Gastroesophageal sphincter (tissue), 4 donors: ENCODE measurements around the gene CFHR5. TPM values are rescaled to one million over a fixed set of nuclear protein-coding genes. Genes with fewer than 3 reads are reported as not detected.
"Not testable (repeated sequence)": the region's sequence is repeated elsewhere in the genome, so short reads cannot be mapped to it uniquely, and the experiment has no call there.

Source experiments
- ATAC-seq: fragments of 150-250 bp; one replicate; pipeline ENCODE4 v1.9.1; 2016; ENCODE audit warnings: mild to moderate bottlenecking, moderate library complexity
- H3K27ac ChIP-seq, 4 donors: fragments of 200-600 bp; sonication (generic) in 3 of 4; 1 replicate in 3 of 4; 2 replicates in 1 of 4; pipeline ENCODE4 v1.5.1; 2016 to 2019
- H3K27me3 ChIP-seq: fragments of 200-600 bp; sonication (generic); one replicate; pipeline ENCODE4 v1.5.1; 2019
- H3K36me3 ChIP-seq, 2 donors: fragments of 200-600 bp; sonication (generic); one replicate each; pipeline ENCODE4 v1.5.1; 2019; ENCODE audit warnings: control low read depth in 1 of 2
- H3K4me1 ChIP-seq, 3 donors: fragments of 200-600 bp; sonication (generic); 1 replicate in 2 of 3; 2 replicates in 1 of 3; pipeline ENCODE4 v1.5.1; 2016 to 2019; ENCODE audit warnings: control low read depth in 2 of 3
- H3K4me3 ChIP-seq, 2 donors: fragments of 200-600 bp; sonication (generic); one replicate each; pipeline ENCODE4 v1.5.1; 2019; ENCODE audit warnings: mild to moderate bottlenecking in 1 of 2, moderate library complexity in 1 of 2
- H3K9me3 ChIP-seq, 3 donors: fragments of 200-600 bp; sonication (generic); one replicate each; pipeline ENCODE4 v1.5.1; 2017 to 2019; ENCODE audit warnings: control low read depth in 2 of 3
- EP300 ChIP-seq: sonication (generic); formaldehyde crosslinking; IDR thresholded peaks from one replicate; pipeline ENCODE4 v1.6.1; 2017; ENCODE audit warnings: antibody characterized with exemption, mild to moderate bottlenecking
- POLR2A ChIP-seq, 2 donors: fragments of 450-650 bp; IDR thresholded peaks; one replicate each; pipeline ENCODE4 v1.6.1; 2017; ENCODE audit warnings: antibody characterized with exemption in 2 of 2, mild to moderate bottlenecking in 2 of 2, moderate library complexity in 1 of 2
- POLR2AphosphoS5 ChIP-seq: sonication (generic); formaldehyde crosslinking; IDR thresholded peaks from one replicate; pipeline ENCODE4 v1.6.1; 2017; ENCODE audit warnings: antibody characterized with exemption
- WGBS, 2 donors: methylation state at CpG; one replicate each; pipeline ENCODE4 v1.1.5; 2018; ENCODE audit warnings: low coverage in 1 of 2; 5-methylcytosine and 5-hydroxymethylcytosine counted together
- total RNA-seq, 4 donors: library from RNA; depleted of rRNA; stranded (reverse); fragments of >200 nt; gene quantifications; one replicate each; pipeline ENCODE4 v1.1.0, GENCODE V29; 2016
- TF ChIP-seq, protein P1 (sequence below), 4 experiments: fragments of 200-600 bp in 2 of 4; fragments of 450-650 bp in 2 of 4; sonication (generic) in 1 of 4; IDR thresholded peaks; one replicate each; pipeline ENCODE4 v1.5.1; 2017 to 2019; ENCODE audit warnings: antibody characterized with exemption in 4 of 4, mild to moderate bottlenecking in 2 of 4, moderate library complexity in 2 of 4

CFHR5 gene
- not detected for total RNA-seq

DNA sequence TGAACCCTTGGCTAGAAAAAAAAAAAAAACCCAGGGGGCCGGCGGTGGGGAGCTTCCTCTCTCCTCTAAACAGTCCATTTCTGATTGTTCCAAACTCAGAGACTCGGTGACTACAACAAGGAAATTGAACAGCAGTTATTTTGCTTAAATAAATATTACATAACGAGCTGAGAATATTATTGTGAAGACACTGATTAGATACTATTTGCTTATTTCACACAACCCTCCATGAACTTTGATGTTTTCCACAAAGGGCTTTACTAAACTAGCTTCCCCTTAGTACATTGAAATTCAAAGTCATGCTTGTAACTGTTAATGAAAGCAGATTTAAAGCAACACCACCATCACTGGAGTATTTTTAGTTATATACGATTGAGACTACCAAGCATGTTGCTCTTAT, at the start of gene CFHR5:
Gene CFHR5, plus strand, starts transcription at position 279 of the 400 bp plus-strand sequence. Its CDS starts 109 bp downstream, at position 388.
- ATAC-seq: no peak
- TF ChIP-seq, protein P1, sequence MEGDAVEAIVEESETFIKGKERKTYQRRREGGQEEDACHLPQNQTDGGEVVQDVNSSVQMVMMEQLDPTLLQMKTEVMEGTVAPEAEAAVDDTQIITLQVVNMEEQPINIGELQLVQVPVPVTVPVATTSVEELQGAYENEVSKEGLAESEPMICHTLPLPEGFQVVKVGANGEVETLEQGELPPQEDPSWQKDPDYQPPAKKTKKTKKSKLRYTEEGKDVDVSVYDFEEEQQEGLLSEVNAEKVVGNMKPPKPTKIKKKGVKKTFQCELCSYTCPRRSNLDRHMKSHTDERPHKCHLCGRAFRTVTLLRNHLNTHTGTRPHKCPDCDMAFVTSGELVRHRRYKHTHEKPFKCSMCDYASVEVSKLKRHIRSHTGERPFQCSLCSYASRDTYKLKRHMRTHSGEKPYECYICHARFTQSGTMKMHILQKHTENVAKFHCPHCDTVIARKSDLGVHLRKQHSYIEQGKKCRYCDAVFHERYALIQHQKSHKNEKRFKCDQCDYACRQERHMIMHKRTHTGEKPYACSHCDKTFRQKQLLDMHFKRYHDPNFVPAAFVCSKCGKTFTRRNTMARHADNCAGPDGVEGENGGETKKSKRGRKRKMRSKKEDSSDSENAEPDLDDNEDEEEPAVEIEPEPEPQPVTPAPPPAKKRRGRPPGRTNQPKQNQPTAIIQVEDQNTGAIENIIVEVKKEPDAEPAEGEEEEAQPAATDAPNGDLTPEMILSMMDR (IDR thresholded peaks at IDR 0.05): no peak
- TF ChIP-seq POLR2A (IDR thresholded peaks at IDR 0.05) (no peak), POLR2AphosphoS5 (no peak), EP300 (no peak)
- 47 to 57% methylated on average over 5 of the region's 5 CpGs for WGBS, 2 donors

DNA sequence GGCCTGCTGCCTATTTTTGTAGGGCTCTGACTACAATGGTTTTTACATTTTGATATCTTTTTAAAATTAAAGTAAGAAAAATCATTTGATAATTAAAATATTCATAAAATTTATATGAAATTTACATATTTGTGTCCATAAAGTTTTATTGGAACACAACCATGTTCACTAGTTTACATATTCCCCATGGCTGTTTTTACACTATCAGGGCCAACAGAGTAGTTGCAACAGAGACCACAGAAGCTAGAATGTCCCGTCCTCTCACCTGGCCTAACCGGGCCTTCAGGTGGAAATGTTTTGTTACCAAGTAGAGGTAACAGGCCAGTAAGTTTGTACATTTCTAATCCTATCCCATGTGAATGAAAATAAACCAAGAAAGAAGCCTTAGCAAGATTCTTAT, 44.5 kb upstream of the CFHR5 start:
- not testable (repeated sequence) for H3K27ac ChIP-seq, ATAC-seq, H3K27me3 ChIP-seq, H3K9me3 ChIP-seq, H3K36me3 ChIP-seq, H3K4me1 ChIP-seq, H3K4me3 ChIP-seq
- WGBS, 2 donors: 90 to 94% methylated on average over 2 of the region's 2 CpGs

More for the DNA sequence above, at the start of gene CFHR5:
- Histone ChIP-seq H3K36me3 (no peaks in the 10 kb centered on the region), H3K27me3 (no peaks in the 10 kb centered on the region), H3K4me1 (no peaks in the 10 kb centered on the region), H3K9me3 (no peaks in the 10 kb centered on the region), H3K4me3 (no peak within 1 kb of the TSS), H3K27ac (no peak within 1 kb of the TSS)

DNA sequence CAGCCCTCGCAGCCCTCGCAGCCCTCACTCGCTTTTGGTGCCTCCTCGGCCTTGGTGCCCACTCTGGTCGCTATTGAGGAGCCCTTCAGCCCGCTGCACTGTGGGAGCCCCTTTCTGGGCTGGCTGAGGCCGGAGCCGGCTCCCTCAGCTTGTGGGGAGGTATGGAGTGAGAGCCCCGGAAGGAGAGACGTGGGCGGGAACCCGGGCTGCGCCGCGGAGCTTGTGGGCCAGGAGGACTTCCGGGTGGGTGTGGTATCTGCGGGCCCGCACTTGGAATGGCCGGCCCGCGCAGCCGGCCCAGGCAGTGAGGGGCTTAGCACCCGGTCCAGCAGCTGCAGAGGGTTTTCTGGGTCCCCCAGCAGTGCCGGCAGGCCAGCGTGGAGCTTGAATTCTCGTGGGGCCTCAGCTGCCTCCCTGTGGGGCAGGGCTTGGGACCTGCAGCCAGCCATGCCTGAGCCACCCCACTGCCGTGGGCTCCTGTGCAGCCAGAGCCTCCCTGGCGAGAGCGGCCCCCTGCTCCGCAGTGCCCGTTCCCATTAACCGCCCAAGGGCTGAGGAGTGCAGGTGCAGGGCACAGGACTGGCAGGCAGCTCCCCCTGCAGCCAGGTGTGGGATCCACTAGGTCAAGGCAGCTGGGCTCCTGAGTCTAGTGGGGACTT, 43.7 kb upstream of the CFHR5 start:
- WGBS, 2 donors: 100% methylated on average over 2 of the region's 32 CpGs; no CpG with 5 or more reads in 1 of the 2 donors
- Histone ChIP-seq H3K27ac (no peak overlapping the region), H3K27me3 (no peaks in the 10 kb centered on the region), H3K9me3 (no peaks in the 10 kb centered on the region), H3K4me3 (no peak overlapping the region), H3K36me3 (no peaks in the 10 kb centered on the region), H3K4me1 (no peaks in the 10 kb centered on the region)
- no peak for ATAC-seq
- TF ChIP-seq, protein P1 (IDR thresholded peaks at IDR 0.05): no peak
- TF ChIP-seq EP300 (no peak), POLR2A (IDR thresholded peaks at IDR 0.05) (no peak)

DNA sequence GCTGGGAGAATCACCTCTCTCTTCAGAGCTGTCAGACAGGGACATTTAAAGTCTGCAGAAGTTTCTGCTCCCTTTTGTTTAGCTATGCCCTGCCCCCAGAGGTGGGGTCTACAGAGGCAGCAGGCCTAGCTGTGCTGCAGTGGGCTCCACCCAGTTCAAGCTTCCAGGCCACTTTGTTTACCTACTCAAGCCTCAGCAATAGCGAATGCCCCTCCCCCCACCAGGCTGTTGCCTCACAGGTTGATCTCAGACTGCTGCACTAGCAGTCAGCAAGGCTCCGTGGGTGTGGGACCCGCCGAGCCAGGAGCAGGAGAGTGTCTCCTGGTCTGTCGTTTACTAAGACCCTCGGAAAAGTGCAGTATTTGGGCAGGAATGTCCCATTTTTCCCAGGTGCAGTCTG, 35.9 kb upstream of the CFHR5 start:
- 70 to 79% methylated on average over 4 of the region's 6 CpGs for WGBS, 2 donors
- not testable (repeated sequence) for H3K4me1 ChIP-seq, H3K36me3 ChIP-seq, H3K27me3 ChIP-seq, ATAC-seq, H3K27ac ChIP-seq, H3K4me3 ChIP-seq, H3K9me3 ChIP-seq

DNA sequence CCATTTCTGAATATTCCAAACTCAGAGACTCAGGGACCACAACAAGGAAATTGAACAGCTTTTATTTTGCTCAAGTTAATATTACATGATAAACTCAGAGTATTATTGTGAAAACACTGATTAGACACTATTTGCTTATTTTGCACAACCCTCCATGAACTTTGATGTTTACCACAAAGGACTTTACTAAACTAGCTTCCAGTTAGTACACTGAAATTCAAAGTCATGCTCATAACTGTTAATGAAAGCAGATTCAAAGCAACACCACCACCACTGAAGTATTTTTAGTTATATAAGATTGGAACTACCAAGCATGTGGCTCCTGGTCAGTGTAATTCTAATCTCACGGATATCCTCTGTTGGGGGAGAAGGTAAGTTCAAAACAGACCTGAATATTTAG, 33.8 kb upstream of the CFHR5 start, which contains the start of gene CFHR2:
Gene CFHR2, plus strand, starts transcription at position 171 of the 400 bp plus-strand sequence. Its CDS starts 143 bp downstream, at position 314.
- not testable (repeated sequence) for H3K27me3 ChIP-seq, H3K4me1 ChIP-seq, H3K27ac ChIP-seq, H3K9me3 ChIP-seq, ATAC-seq, H3K4me3 ChIP-seq, H3K36me3 ChIP-seq
- WGBS, 2 donors: no CpG with 5 or more reads among the region's 1 CpG

DNA sequence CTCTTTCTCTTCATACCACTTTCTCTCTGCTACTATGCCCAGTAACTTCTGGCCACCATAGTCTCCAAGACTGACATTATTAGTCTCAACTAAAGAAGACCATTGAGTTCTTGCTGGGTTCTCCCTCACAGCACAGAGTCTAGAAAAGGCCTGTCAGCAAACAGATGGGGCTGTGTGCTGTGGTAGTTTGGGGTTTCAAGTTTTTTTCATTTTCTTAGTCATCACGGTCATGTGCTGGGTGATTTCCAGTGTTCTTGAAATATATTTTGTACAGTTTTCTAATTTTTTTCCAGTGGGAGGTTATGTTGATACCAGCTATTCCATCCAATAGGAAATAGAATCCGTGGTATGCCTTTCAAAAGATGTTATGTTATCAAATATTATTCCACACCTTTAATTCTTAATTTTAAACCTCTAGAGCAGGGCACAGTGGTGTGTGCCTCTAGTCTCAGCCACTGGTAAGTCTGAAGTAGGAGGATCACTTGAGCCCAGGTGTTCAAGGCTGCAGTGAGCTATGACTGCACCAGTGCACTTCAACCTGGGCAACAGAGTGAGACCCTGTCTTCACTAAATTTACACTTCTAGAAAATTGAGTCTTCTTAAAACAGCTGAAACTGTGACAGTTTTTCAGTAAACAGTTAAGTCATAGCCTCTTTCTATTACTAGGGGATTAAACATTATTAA, 25.5 kb upstream of the CFHR5 start:
- Histone ChIP-seq H3K27ac (no peak overlapping the region), H3K9me3 (no peaks in the 10 kb centered on the region), H3K36me3 (no peaks in the 10 kb centered on the region), H3K4me3 (no peak overlapping the region), H3K4me1 (no peaks in the 10 kb centered on the region), H3K27me3 (no peaks in the 10 kb centered on the region)
- WGBS, 2 donors: 92 to 94% methylated on average over 2 of the region's 2 CpGs
- no peak for TF ChIP-seq POLR2AphosphoS5
- TF ChIP-seq, protein P1 (IDR thresholded peaks at IDR 0.05): no peak
- TF ChIP-seq EP300: no peak
- TF ChIP-seq POLR2A (IDR thresholded peaks at IDR 0.05): no peak
- no peak for ATAC-seq
